T-helper 2 cell treated with Interferon-gamma antibody and Interleukin-4, amounts not matched to agents 5 μg/mL and 100 μg/mL, for 36 hours (primary cell): ENCODE results near the gene ZBTB16.

ENCODE experiments used
- DNase-seq: peaks from one replicate; pipeline ENCODE4 v3.0.0; 2021; ENCODE audit warnings: low spot score
- H3K27ac Mint-ChIP-seq: one replicate; pipeline ENCODE4 v1.8.0; 2021; ENCODE audit warnings: mild to moderate bottlenecking, mixed read lengths
- H3K27me3 Mint-ChIP-seq: one replicate; pipeline ENCODE4 v1.8.0; 2021; ENCODE audit warnings: low read depth, mixed read lengths
- H3K36me3 Mint-ChIP-seq: one replicate; pipeline ENCODE4 v1.8.0; 2021; ENCODE audit warnings: low read depth, mixed read lengths
- H3K4me1 Mint-ChIP-seq: one replicate; pipeline ENCODE4 v1.8.0; 2021; ENCODE audit warnings: low read depth, mixed read lengths
- H3K4me3 Mint-ChIP-seq: one replicate; pipeline ENCODE4 v1.8.0; 2022; ENCODE audit warnings: mild to moderate bottlenecking, moderate library complexity, mixed read lengths
- H3K9me3 Mint-ChIP-seq: one replicate; pipeline ENCODE4 v1.8.0; 2021; ENCODE audit warnings: mixed read lengths

Gene ZBTB16

DNA sequence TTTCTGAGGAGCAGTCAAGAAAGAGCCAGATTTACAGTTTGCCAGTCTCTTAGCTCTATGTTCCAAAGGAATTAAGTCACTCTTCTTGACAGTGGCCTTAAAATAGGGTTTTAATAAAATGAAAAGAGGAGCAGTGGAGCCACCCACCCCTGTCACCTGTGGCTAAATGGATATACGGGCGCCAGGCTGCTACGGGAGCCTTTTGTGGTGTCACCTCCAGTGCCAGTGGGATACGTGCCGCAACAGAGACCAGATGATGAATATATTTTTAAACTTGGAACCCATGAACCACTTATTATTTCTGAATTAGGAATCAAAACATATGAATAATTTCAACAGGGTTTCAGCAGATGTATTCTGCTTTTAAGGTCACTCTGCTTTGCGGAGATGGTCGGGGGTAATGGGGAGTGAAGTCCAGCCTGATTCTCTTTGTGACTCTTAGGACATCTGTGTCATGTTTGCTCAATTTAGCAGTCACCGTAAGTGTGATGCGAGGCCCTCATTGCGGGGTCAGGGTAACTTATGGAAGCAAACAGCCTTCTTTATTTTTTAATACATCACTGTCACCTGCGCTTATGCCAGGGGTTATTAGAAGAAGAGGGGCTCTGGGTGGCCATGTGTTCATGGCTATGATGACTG lies 64.3 kb downstream of the ZBTB16 start:
- Mint-ChIP-seq H3K9me3 (no peaks in the 10 kb centered on the region), H3K4me1 (peaks cover 5% of the 10 kb centered on the region), H3K36me3 (peaks cover 6% of the 10 kb centered on the region), H3K27ac (no peak overlapping the region), H3K27me3 (peaks cover 40% of the 10 kb centered on the region), H3K4me3 (no peak overlapping the region)
- DNase-seq, result no peak

DNA sequence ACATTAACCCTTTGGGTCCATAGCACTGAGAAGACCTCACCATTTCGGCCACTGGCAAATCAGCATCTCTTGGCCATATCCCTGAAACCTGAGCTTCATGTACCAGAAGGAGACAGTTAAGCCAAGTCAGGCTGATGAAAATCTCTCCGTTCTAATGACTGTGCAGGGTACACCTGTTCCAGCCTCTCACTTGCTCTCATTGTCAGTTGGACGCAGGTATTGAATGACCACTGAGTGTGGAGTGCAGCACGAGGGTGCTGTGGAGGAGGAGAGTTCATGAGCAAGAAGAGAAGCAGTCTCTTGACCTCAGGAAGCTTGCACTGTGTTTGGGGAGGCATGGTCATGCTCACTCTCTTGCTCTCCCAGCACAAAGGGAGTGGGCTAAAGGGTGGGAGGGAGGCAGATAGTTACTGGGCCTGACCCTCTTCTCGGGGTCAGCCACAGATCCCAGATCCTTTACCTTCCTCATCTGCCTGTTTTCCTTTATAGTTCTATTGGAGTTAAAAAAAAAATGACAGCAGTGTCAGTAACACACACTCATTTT lies 65.2 kb downstream of the ZBTB16 start:
- Mint-ChIP-seq H3K4me1 (peaks cover 8% of the 10 kb centered on the region), H3K27ac (no peak overlapping the region), H3K36me3 (peaks cover 6% of the 10 kb centered on the region)

DNA sequence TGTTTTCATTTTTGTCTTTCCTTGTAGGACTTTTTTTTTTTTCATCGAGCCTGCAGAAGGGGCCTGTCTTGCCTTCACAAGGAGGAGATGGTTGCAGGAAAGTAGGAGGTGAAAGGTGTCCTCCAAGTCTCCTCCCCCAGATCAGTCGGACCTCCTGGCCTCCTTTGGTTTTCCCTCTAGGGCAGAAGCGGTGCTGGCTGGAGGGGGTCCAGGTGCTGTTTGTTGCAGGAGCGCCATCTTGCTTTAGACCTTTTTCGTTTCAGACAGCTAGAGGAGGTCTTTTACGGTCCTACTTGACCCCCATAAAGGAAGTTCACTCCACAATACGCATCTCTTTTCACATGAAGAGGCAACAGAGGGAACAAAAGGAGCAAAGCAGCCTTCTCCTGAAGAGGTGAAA lies 66.0 kb downstream of the ZBTB16 start:
- Mint-ChIP-seq H3K9me3 (no peaks in the 10 kb centered on the region), H3K27ac (no peak overlapping the region), H3K4me1 (peaks cover 17% of the 10 kb centered on the region), H3K27me3 (peaks cover 43% of the 10 kb centered on the region), H3K4me3 (no peak overlapping the region), H3K36me3 (peaks cover 6% of the 10 kb centered on the region)
- no peak for DNase-seq

More for the DNA sequence above, 65.2 kb downstream of the ZBTB16 start:
- Mint-ChIP-seq H3K4me3 (no peak overlapping the region), H3K9me3 (no peaks in the 10 kb centered on the region), H3K27me3 (peaks cover 41% of the 10 kb centered on the region)
- DNase-seq, result no peak

GRCh38 chr11:114125959-114126358 lies 66.4 kb downstream of the ZBTB16 start:
- Mint-ChIP-seq H3K4me3 (no peak overlapping the region), H3K27me3 (peaks cover 42% of the 10 kb centered on the region), H3K9me3 (no peaks in the 10 kb centered on the region), H3K27ac (no peak overlapping the region), H3K36me3 (peaks cover 6% of the 10 kb centered on the region), H3K4me1 (peaks cover 20% of the 10 kb centered on the region)
- DNase-seq, result no peak

DNA sequence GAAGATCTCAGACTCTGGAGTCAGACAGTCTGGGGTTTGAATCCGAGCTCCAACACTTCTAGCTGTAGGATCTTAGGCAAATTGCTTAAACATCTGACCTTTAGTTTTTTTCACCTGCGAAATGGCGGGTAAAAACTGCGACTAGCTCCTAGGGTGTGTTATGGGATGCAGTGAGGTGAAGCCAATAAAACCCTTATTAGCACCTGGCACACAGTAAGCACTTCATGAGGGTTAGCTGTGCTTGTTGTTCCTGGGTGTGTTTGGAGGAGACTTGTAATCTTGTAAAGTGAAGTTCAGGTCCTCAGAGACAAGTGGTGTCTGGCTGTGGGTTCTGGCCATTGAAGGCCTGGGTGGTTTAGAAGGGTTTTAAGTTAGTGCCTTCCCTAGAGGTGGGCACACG lies 68.9 kb downstream of the ZBTB16 start:
- Mint-ChIP-seq H3K27ac (no peak overlapping the region), H3K27me3 (peaks cover 32% of the 10 kb centered on the region), H3K9me3 (no peaks in the 10 kb centered on the region), H3K4me3 (no peak overlapping the region), H3K36me3 (peaks cover 6% of the 10 kb centered on the region), H3K4me1 (peaks cover 22% of the 10 kb centered on the region)
- no peak for DNase-seq

DNA sequence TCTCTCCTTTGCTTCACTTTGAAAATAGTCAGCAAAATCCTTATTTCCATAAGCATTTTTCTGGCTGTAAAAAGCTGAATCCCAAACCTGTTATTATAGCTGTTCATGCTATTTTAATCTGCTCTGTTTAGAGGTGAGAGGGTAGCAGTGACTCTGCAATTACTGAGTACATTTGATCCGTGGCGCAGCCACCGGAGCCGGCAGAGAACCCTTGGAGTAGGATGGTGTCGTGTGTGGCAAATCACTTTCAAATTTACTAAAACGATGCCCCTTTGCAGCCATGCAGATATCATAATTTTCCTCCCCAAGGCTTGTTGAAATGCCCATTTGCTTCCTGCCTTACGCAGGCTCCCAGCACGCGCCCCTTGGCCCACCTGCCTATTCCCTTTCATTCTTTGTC lies 69.6 kb downstream of the ZBTB16 start:
- Mint-ChIP-seq H3K4me1 (peaks cover 22% of the 10 kb centered on the region), H3K4me3 (no peak overlapping the region), H3K27ac (no peak overlapping the region), H3K27me3 (peaks cover 34% of the 10 kb centered on the region), H3K36me3 (peaks cover 6% of the 10 kb centered on the region), H3K9me3 (no peaks in the 10 kb centered on the region)
- no peak for DNase-seq

DNA sequence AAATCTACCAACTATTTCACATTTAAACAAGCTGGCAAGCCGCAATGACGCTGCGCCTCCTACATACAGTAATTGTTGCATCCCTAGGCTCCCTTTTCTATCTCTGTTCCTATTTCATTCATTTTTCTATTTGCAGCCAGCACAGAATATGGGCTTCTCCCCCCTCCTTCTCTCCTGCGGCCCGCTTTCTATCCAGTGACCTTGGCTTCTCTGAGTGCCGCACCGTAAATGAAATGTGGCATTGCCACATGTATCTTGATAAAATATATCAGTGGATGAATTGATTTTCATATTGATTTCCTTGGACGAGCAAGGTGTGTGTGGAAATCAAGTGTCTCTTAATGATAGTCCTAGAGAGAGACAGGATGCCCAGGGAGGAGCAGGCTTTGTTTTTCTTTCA lies 70.2 kb downstream of the ZBTB16 start:
- peaks cover 29% of the 10 kb centered on the region for H3K27me3 Mint-ChIP-seq
- DNase-seq, result no peak
- H3K36me3 Mint-ChIP-seq, result peaks cover 6% of the 10 kb centered on the region
- no peak overlapping the region for H3K4me3 Mint-ChIP-seq
- H3K4me1 Mint-ChIP-seq, result peaks cover 22% of the 10 kb centered on the region
- no peaks in the 10 kb centered on the region for H3K9me3 Mint-ChIP-seq
- peak overlapping the region; percentile 6 for H3K27ac Mint-ChIP-seq

GRCh38 chr11:114130115-114130576 lies 70.6 kb downstream of the ZBTB16 start:
- Mint-ChIP-seq H3K27ac (no peak overlapping the region), H3K9me3 (no peaks in the 10 kb centered on the region), H3K36me3 (peaks cover 6% of the 10 kb centered on the region), H3K4me3 (no peak overlapping the region), H3K27me3 (peaks cover 30% of the 10 kb centered on the region), H3K4me1 (peaks cover 23% of the 10 kb centered on the region)
- DNase-seq, result no peak

- H3K4me3 Mint-ChIP-seq, result no peak overlapping the region
- no peak overlapping the region for H3K27ac Mint-ChIP-seq
- peaks cover 6% of the 10 kb centered on the region for H3K36me3 Mint-ChIP-seq
- H3K4me1 Mint-ChIP-seq, result peaks cover 25% of the 10 kb centered on the region
- no peak for DNase-seq
- no peaks in the 10 kb centered on the region for H3K9me3 Mint-ChIP-seq
- peaks cover 34% of the 10 kb centered on the region for H3K27me3 Mint-ChIP-seq
Measured at GRCh38 chr11:114130629-114131277, 71.2 kb downstream of the ZBTB16 start.

DNA sequence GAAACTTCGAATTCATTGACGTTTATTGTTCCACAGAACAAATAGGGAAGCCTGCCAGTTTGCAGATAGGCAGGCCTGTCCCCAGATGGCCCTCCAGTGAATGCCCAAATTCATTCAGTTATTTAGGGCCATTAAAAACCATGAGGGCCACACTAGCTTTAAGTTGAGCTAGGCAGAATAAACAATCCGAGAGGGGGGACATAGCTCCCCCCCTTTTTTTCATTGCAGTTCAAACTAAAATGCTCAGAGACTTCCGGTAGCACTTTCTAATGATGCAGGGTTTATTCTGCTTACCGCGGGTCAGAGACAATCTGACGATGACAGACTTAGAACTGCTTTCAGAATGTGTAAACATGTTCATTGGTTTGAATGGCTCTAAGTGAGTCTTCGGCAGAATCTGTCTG lies 72.0 kb downstream of the ZBTB16 start:
- Mint-ChIP-seq H3K27me3 (peaks cover 32% of the 10 kb centered on the region), H3K4me1 (peaks cover 25% of the 10 kb centered on the region), H3K9me3 (no peaks in the 10 kb centered on the region), H3K4me3 (peak overlapping the region; percentile 37), H3K27ac (peak overlapping the region; percentile 71), H3K36me3 (peaks cover under 1% of the 10 kb centered on the region)
- peak; percentile 11 for DNase-seq

GRCh38 chr11:114132417-114132816 lies 72.9 kb downstream of the ZBTB16 start:
- H3K27me3 Mint-ChIP-seq, result peaks cover 23% of the 10 kb centered on the region
- no peak for DNase-seq
- H3K4me3 Mint-ChIP-seq, result no peak overlapping the region

DNA sequence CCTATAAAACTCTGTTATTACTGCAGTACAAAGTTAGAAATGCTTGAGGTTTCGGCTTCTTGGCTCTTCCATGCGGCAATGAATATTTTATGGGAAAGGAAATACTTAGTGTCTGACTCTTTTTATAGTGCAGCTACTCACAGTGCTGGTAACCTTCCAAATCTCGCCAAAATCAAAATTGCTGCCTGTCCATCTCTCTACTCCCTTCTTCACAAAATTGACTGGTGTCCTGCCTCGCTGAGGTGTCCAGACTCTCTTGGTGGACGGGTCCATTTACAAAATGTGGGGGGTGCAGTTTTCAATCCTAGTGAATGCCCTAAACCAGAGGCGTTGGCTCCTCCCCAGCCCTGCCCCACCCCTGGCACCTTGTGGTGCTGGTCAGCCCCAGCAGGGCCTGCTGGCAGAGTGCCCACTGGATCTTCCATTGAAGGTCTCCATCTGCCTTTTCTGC lies 73.5 kb downstream of the ZBTB16 start:
- H3K27ac Mint-ChIP-seq, result no peak overlapping the region
- H3K4me1 Mint-ChIP-seq, result peaks cover 36% of the 10 kb centered on the region
- peaks cover 4% of the 10 kb centered on the region for H3K36me3 Mint-ChIP-seq
- H3K27me3 Mint-ChIP-seq, result peaks cover 25% of the 10 kb centered on the region
- H3K9me3 Mint-ChIP-seq, result no peaks in the 10 kb centered on the region
- no peak for DNase-seq
- H3K4me3 Mint-ChIP-seq, result no peak overlapping the region

More at GRCh38 chr11:114132417-114132816, 72.9 kb downstream of the ZBTB16 start:
- no peak overlapping the region for H3K27ac Mint-ChIP-seq
- no peaks in the 10 kb centered on the region for H3K9me3 Mint-ChIP-seq
- H3K36me3 Mint-ChIP-seq, result peaks cover 3% of the 10 kb centered on the region
- peaks cover 32% of the 10 kb centered on the region for H3K4me1 Mint-ChIP-seq

GRCh38 chr11:114133548-114134329 lies 74.2 kb downstream of the ZBTB16 start:
- Mint-ChIP-seq H3K4me1 (peaks cover 38% of the 10 kb centered on the region), H3K27ac (no peak overlapping the region), H3K4me3 (no peak overlapping the region), H3K36me3 (peaks cover 7% of the 10 kb centered on the region), H3K27me3 (peaks cover 28% of the 10 kb centered on the region), H3K9me3 (no peaks in the 10 kb centered on the region)
- no peak for DNase-seq

DNA sequence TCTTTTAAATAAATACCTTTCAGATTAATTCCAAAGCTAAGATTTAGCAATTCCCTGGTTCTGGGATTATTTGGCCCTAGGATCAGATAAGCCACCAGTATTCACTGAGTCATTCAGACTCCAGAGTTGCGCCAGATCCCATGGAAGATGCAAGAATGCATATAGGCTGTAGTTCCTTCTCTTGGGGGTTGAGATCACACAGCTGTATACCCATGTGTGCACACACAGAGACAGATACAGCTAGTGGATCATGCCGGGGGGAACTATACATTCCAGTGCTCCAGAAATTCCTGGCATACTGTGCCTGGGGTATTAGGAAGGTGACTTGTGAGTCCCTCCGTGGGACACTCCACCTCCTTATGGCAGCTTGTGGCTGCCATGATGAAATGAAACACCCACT lies 75.4 kb downstream of the ZBTB16 start:
- peaks cover 9% of the 10 kb centered on the region for H3K36me3 Mint-ChIP-seq
- no peak overlapping the region for H3K27ac Mint-ChIP-seq
- peaks cover 35% of the 10 kb centered on the region for H3K4me1 Mint-ChIP-seq
- peaks cover 29% of the 10 kb centered on the region for H3K27me3 Mint-ChIP-seq
- no peak for DNase-seq
- H3K9me3 Mint-ChIP-seq, result no peaks in the 10 kb centered on the region
- no peak overlapping the region for H3K4me3 Mint-ChIP-seq
